ENCODE results near the gene CFDP1. TPM values are rescaled to one million over a fixed set of nuclear protein-coding genes. Genes with fewer than 3 reads are reported as not detected.

The CFDP1 gene
- total RNA-seq, 1 donor from 2014 or later = 38.9 TPM

DNA sequence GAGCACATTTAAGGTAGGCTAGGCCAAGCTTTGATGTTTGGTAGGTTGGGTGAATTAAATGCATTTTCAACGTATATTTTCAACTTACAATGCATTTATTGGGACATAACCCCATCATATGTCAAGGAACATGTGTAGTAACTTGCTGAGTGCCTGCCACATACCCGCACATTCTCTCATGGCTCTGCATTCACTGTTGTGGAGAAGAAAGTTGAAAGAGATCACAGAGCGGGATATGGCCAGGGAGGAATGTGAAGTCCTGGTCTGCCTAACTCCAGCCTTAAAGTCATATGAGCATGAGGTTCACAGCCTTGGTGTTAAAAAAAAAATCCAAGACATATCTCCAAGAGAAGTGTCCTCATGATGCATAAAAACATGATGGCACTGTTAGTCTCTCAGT lies 79.1 kb downstream of the CFDP1 start:
- intact Hi-C loops (cut with micrococcal nuclease) = no loop called here
- no peaks in the 10 kb centered on the region for H3K9me3 Mint-ChIP-seq
- no peaks in the 10 kb centered on the region for H3K27me3 Mint-ChIP-seq

DNA sequence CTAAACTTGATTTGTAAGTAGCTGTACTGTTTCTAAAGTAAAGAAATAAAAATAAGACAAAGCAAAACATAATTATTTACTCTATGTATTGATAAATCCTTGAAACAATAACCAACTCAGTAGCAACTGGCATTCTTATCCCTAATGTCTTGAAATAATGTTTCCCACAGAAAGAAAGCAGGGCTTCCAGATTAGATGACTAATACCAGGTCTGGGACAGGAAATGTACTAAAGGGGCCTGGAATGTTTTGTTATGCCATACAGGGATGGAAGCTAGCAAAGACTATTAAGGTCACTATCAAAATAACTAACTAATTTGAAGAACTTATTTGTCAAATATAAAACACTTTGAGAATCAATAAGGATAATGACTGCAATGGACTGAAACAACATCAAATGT lies 82.1 kb downstream of the CFDP1 start:
- DNase-seq = no peak
- intact Hi-C loops (cut with micrococcal nuclease) = no loop called here
- Mint-ChIP-seq H3K4me3 (no peak overlapping the region), H3K36me3 (ENCODE audit: low read depth) (peaks cover 4% of the 10 kb centered on the region), H3K27me3 (no peaks in the 10 kb centered on the region), H3K27ac (no peak overlapping the region), H3K9me3 (no peaks in the 10 kb centered on the region), H3K4me1 (no peaks in the 10 kb centered on the region)

More for the DNA sequence above, 79.1 kb downstream of the CFDP1 start:
- no peak for DNase-seq
- Mint-ChIP-seq H3K27ac (no peak overlapping the region), H3K36me3 (ENCODE audit: low read depth) (peaks cover 6% of the 10 kb centered on the region), H3K4me1 (no peaks in the 10 kb centered on the region), H3K4me3 (no peak overlapping the region)

DNA sequence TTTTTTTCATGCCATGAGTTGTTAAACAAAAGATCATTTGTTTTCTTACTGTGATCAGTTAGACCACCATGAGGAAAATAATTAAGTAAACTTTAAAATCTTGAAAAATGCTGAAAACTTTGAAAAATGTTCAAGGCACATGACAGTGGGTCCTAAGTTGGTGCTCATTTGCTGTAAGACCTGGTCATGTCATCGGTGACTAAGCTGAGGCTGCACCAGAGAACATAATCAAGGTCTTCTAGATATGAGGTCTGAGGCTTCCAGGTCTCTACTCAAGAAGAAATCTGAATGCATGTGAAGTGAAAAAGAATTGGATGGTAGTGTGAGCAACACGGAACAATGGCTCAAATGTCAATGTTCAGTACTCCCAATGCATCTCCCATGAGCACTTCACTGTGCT lies 87.6 kb downstream of the CFDP1 start:
- H3K27ac Mint-ChIP-seq = no peak overlapping the region
- no peaks in the 10 kb centered on the region for H3K27me3 Mint-ChIP-seq
- H3K4me3 Mint-ChIP-seq = no peak overlapping the region
- H3K9me3 Mint-ChIP-seq = no peaks in the 10 kb centered on the region
- H3K36me3 Mint-ChIP-seq (ENCODE audit: low read depth) = peaks cover 11% of the 10 kb centered on the region
- no peak for DNase-seq
- peaks cover 3% of the 10 kb centered on the region for H3K4me1 Mint-ChIP-seq
- intact Hi-C loops (cut with micrococcal nuclease) = no loop called here

DNA sequence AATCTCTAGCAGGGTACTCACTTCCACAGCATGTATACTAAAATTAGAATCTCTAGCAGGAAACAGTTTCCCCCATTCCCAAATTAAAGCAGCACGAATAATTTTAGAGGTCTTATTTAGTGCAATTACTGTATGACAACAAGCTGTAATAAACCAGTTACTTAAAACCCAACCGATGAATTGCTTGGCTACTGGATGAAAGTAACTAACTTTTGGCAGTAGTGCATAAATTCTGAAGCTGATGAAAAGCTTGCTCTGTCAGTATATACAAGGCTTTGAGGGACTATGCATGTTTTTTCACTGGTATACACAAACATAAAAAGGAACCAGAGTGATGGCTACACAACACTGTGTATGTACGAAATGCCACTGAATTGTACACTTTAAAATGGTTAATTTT lies 89.4 kb downstream of the CFDP1 start:
- peaks cover 3% of the 10 kb centered on the region for H3K4me1 Mint-ChIP-seq
- H3K27me3 Mint-ChIP-seq = no peaks in the 10 kb centered on the region
- peaks cover 16% of the 10 kb centered on the region for H3K36me3 Mint-ChIP-seq (ENCODE audit: low read depth)
- H3K27ac Mint-ChIP-seq = no peak overlapping the region
- intact Hi-C loops (cut with micrococcal nuclease) = no loop called here
- H3K4me3 Mint-ChIP-seq = no peak overlapping the region
- no peak for DNase-seq
- no peaks in the 10 kb centered on the region for H3K9me3 Mint-ChIP-seq

DNA sequence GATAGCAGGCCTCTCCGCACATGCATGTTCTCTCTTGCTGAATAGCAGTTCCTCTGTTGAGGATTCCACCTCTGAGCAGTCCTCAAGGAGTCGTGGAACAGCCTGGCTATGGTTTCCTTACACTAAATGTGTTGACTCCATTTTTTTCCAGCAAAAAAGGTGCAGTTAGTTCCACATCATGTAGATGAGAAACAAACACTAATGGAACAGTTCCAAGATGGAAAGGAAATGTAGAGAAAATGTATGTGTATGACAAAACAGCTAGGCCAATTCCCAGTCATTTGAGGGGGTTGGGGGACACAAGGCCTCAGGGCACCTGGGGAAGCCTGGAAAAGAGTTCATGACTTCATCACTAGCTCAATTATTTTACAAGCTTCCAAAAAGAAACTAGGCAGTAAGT lies 90.0 kb downstream of the CFDP1 start:
- peaks cover 16% of the 10 kb centered on the region for H3K36me3 Mint-ChIP-seq (ENCODE audit: low read depth)
- H3K27me3 Mint-ChIP-seq = no peaks in the 10 kb centered on the region
- peaks cover 3% of the 10 kb centered on the region for H3K4me1 Mint-ChIP-seq
- intact Hi-C loops (cut with micrococcal nuclease) = no loop called here
- H3K27ac Mint-ChIP-seq = no peak overlapping the region
- H3K9me3 Mint-ChIP-seq = no peaks in the 10 kb centered on the region
- no peak for DNase-seq
- no peak overlapping the region for H3K4me3 Mint-ChIP-seq

DNA sequence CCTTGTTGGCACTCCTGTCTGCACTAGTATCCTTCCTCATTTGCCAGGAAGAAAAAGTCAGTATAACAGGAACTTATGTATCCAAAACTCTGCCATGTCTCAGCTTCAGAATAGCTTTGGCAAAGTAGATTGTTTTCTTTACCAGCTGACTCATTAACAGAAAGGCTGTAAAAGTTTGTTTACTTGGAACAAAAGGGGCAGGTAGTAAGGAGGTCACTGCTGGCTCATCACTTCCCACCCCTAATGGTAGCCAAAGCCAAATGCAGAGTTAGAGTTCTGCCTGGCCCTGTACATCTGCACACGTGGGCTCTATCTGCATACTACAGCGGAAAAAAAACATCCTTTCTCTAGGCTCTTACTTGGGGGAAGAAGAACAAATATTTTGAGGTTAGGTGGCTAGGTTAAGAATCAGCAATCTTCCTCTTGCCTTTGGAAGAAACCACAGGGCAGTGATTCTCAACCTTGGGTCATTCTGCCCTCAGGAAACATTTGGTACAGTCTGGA lies 90.9 kb downstream of the CFDP1 start:
- no peak for DNase-seq
- intact Hi-C loops (cut with micrococcal nuclease) = no loop called here
- Mint-ChIP-seq H3K27me3 (no peaks in the 10 kb centered on the region), H3K36me3 (ENCODE audit: low read depth) (peaks cover 16% of the 10 kb centered on the region), H3K4me3 (no peak overlapping the region), H3K27ac (no peak overlapping the region), H3K9me3 (no peaks in the 10 kb centered on the region), H3K4me1 (peaks cover 3% of the 10 kb centered on the region)

DNA sequence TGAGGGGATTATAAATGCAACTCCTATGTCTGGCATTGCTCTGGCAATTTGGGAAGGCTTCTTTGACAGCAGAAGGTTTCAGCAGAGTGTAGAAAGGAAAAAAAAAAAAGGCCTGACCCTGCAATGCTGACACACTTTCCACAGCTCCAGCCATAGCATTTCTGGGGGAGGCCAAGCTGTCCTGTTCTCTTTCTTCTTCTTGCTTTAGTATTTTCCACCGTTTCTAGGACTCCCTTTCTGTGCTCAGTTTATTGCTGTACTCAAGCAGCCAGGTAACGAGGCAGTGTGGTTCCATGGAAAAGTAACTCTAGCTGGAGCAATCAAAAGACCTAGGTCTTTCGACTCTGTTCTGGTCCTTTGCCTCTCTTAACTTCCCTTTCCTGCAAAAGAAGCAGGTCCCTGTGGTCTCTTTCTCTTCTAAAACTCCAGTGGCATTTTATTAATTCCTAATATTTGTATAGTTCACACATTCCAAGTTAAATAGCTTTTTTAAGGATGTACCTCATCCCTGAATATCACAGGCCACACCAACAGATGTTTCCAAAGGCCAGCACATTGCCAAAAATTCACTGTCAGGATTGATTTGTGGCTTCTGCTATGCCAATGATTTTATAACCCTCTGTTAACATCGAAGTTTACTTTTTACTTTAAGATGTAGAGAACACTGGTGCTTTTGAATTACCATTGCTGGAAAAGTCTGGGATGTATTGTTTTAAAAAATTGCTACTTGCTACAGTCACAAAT lies 91.6 kb downstream of the CFDP1 start:
- no peak for DNase-seq
- no peak overlapping the region for H3K4me3 Mint-ChIP-seq
- peaks cover 3% of the 10 kb centered on the region for H3K4me1 Mint-ChIP-seq
- H3K27ac Mint-ChIP-seq = no peak overlapping the region
- H3K9me3 Mint-ChIP-seq = no peaks in the 10 kb centered on the region
- intact Hi-C loops (cut with micrococcal nuclease) = no loop called here
- peaks cover 16% of the 10 kb centered on the region for H3K36me3 Mint-ChIP-seq (ENCODE audit: low read depth)
- no peaks in the 10 kb centered on the region for H3K27me3 Mint-ChIP-seq

GRCh38 chr16:75340741-75341491 lies 92.4 kb downstream of the CFDP1 start:
- Mint-ChIP-seq H3K4me1 (peaks cover 3% of the 10 kb centered on the region), H3K27ac (no peak overlapping the region), H3K9me3 (no peaks in the 10 kb centered on the region), H3K27me3 (no peaks in the 10 kb centered on the region), H3K4me3 (no peak overlapping the region), H3K36me3 (ENCODE audit: low read depth) (peaks cover 17% of the 10 kb centered on the region)
- intact Hi-C loops (cut with micrococcal nuclease) = no loop called here
- DNase-seq = no peak

DNA sequence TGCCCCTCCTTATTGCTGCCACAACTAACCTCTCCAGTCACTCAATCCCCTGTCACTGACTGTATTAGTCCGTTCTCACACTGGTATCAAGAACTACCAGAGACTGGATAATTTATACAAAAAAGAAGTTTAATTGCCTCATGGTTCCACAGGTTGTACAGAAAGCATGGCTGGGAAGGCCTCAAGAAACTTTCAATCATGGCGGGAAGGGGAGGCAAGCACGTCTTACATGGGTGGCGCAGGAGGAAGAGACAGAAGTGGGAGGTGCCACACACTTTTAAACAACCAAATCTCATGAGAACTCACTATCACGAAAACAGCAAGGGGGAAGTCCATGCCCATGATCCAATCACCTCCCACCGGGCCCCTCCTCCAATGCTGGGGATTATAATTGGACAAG lies 95.9 kb downstream of the CFDP1 start:
- peaks cover 10% of the 10 kb centered on the region for H3K4me1 Mint-ChIP-seq
- no peaks in the 10 kb centered on the region for H3K27me3 Mint-ChIP-seq
- H3K9me3 Mint-ChIP-seq = no peaks in the 10 kb centered on the region
- H3K36me3 Mint-ChIP-seq (ENCODE audit: low read depth) = peaks cover 14% of the 10 kb centered on the region
- no peak overlapping the region for H3K4me3 Mint-ChIP-seq
- intact Hi-C loops (cut with micrococcal nuclease) = no loop called here
- no peak for DNase-seq
- H3K27ac Mint-ChIP-seq = no peak overlapping the region

GRCh38 chr16:75336521-75336920 lies 96.8 kb downstream of the CFDP1 start:
- intact Hi-C loops (cut with micrococcal nuclease) = no loop called here
- no peak overlapping the region for H3K4me3 Mint-ChIP-seq
- H3K36me3 Mint-ChIP-seq (ENCODE audit: low read depth) = peaks cover 15% of the 10 kb centered on the region
- H3K4me1 Mint-ChIP-seq = peaks cover 9% of the 10 kb centered on the region
- no peaks in the 10 kb centered on the region for H3K9me3 Mint-ChIP-seq
- DNase-seq = no peak
- H3K27ac Mint-ChIP-seq = no peak overlapping the region
- no peaks in the 10 kb centered on the region for H3K27me3 Mint-ChIP-seq

DNA sequence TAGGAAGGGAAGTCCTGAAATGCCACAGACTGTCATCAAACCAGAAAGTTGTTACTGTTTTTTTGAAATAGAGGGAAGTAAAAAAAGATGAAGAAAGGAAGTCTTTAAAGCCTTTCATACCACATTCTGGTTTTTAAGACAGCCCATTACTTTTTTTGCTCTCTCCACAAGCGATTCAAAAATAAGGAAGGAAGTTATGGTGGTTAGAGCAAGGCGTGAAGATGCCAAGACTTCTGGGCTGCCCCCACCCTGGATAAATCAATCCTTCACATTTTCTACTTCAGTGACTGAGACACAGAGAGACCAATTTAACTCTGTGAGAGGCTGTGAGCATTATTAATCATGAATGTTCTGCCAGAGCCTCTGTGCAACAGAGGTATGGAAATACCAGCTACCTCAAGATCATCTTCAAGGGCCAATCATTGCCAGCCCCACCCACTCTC lies 99.6 kb downstream of the CFDP1 start:
- H3K27ac Mint-ChIP-seq = no peak overlapping the region
- H3K9me3 Mint-ChIP-seq = no peaks in the 10 kb centered on the region
- peaks cover 9% of the 10 kb centered on the region for H3K4me1 Mint-ChIP-seq
- peaks cover 9% of the 10 kb centered on the region for H3K36me3 Mint-ChIP-seq (ENCODE audit: low read depth)
- intact Hi-C loops (cut with micrococcal nuclease) = no loop called here
- no peak overlapping the region for H3K4me3 Mint-ChIP-seq
- DNase-seq = no peak
- no peaks in the 10 kb centered on the region for H3K27me3 Mint-ChIP-seq

GRCh38 chr16:75329943-75330342 lies 103.4 kb downstream of the CFDP1 start:
- H3K4me1 Mint-ChIP-seq = peaks cover 19% of the 10 kb centered on the region
- no peak overlapping the region for H3K4me3 Mint-ChIP-seq
- peaks cover 4% of the 10 kb centered on the region for H3K27me3 Mint-ChIP-seq
- no peak for DNase-seq
- peaks cover 5% of the 10 kb centered on the region for H3K36me3 Mint-ChIP-seq (ENCODE audit: low read depth)
- H3K9me3 Mint-ChIP-seq = no peaks in the 10 kb centered on the region
- H3K27ac Mint-ChIP-seq = no peak overlapping the region
- intact Hi-C loops (cut with micrococcal nuclease) = no loop called here

GRCh38 chr16:75326333-75326732 lies 107.0 kb downstream of the CFDP1 start:
- peaks cover 12% of the 10 kb centered on the region for H3K4me1 Mint-ChIP-seq
- peaks cover 8% of the 10 kb centered on the region for H3K36me3 Mint-ChIP-seq (ENCODE audit: low read depth)
- no peak overlapping the region for H3K4me3 Mint-ChIP-seq
- H3K27me3 Mint-ChIP-seq = peaks cover 11% of the 10 kb centered on the region
- DNase-seq = peak; percentile 67
- no peaks in the 10 kb centered on the region for H3K9me3 Mint-ChIP-seq
- H3K27ac Mint-ChIP-seq = no peak overlapping the region
- intact Hi-C loops (cut with micrococcal nuclease) = no loop called here

- Mint-ChIP-seq H3K4me3 (no peak overlapping the region), H3K27me3 (peaks cover 24% of the 10 kb centered on the region), H3K9me3 (no peaks in the 10 kb centered on the region), H3K4me1 (peaks cover 29% of the 10 kb centered on the region), H3K27ac (no peak overlapping the region), H3K36me3 (ENCODE audit: low read depth) (peaks cover 8% of the 10 kb centered on the region)
- DNase-seq = no peak
- intact Hi-C loops (cut with micrococcal nuclease) = no loop called here
Measured at GRCh38 chr16:75323933-75324332, 109.4 kb downstream of the CFDP1 start.
